ENCODE results near the gene TPPP.
A peak's percentile ranks its signal among the peaks of the same experiment; 100 is the strongest.

Gene TPPP

DNA sequence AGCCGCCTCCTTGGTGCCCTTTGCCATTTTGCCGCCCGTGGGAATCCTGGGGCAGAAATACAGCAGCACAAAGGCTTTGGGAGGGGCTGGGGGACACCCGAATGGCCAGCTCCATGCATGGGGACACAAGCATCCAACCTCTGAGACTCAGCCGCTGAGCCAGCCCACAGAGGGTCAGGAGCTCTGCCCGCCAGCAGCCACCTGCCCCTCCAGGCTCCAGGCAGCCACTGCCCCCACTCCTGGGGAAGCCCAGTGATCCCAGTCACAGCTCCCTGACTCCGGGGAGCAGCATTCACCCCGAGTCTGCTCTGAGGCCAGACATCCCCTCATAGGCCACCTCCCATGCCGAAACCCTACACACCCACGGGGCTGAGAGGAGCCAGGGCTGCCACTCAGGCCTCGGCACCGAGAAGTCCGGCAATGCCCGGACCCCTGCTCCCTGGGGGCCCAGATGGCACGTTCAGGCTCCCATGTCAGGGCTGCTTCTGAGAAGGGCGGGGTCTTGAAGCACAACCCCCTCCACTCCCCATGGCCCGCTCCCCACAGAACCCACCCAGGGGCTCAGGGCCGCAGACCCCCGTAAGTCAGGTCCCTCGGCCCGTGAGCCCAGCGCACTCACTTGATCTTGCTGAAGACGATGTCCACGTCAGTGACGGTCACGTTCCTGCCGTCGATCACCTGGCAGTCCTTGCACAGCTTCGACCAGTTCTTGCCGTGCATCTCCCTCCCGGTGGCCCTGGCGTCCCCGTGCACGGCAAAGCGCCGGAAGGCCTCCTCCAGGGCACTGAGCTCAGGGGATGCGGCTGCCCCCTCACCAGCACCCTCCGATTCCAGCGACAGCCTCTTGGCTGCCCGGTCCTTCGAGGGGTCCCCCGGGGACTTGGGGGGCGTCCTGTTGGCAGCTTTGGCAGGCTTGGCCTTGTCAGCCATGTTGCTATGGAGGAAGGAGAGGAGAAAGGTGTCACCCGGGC is 15.7 kb downstream of the TPPP start:
- DNase-seq (ENCODE audit: low read depth in 3 of 3), result no peak

DNA sequence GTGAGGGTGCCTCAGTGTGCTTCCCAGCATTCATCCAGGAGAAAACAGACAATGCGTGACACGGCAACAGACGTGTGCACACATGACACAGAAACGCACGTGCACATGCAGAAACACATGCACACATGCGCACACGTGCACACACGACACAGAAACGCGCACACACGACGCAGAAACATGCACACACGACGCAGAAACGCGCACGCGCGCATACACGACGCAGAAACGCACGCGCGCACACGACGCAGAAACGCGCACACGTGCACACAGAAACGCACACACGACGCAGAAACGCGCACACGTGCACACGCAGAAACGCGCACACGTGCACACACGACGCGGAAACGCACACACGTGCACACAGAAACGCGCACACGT is 16.5 kb downstream of the TPPP start:
- DNase-seq (ENCODE audit: low read depth in 3 of 3), result no peak

DNA sequence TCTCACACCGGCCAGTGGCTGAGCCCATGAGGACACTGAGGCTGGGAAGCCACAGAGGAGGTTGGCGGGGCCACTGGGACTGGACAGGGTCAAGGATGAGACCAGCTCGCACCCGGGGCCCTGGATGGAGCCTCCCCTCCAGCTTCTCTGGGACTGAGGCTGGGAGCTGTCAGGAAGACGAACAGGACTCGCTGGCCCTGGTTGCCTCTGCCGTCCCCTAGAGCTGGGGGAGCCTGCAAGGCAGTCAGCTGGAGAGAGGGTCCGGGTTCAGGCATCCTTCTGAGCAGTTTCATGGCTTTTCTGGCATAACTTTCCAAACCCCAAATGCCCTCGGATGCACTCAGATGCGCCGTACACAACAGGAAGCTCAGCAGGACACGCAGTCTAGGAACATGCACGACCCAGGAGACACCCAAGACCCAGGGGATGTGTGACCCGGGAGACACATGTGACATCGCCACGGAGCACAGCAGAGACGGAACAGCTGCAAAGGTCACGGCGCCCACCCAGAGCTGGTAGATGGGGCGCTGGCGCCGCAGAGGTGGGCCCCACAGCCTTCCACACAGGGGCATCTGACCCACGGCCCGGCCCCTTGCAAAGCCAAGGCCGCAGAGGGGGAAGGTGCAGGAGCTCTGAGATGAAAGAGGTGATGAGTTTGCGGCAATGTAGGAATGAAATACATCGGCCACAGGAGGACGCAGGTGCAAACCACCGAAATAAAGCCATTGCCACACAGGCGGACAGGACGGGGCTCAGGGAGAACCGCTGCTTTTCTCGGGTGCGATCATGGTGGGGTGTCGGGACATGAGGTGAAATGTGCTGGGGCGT is 17.1 kb downstream of the TPPP start:
- no peak for DNase-seq (ENCODE audit: low read depth in 3 of 3)

DNA sequence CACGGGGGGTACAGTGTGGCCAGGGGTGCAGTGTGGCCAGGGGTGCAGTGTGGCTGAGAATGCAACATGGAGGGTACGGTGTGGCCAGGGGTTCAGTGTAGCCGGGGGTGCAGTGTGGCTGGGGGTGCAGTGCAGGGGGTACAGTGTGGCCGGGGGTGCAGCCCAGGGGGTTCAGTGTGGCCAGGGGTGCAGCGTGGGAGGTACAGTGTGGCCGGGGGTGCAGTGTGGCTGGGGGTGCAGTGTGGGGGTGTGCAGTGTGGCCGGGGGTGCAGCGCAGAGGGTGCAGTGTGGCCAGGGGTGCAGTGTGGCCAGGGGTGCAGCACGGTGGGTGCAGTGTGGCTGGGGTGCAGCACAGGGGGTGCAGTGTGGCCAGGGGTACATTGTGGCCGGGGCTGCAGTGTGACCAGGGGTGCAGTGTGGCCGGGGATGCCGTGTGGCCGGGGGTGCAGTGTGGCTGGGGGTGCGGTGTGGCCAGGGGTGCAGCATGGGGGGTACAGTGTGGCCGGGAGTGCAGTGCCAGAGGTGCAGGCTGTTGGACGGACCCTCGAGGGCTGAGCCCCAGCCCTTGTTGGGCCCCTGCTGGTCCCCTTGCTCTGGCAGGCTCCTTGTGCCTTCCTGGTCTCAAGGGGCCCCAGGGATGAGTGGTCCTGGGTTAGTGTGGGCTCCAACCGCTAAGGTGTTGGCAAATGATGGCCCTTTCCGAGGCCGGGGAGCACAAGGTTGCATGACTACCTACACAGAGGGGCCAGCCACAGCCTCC is 17.9 kb downstream of the TPPP start:
- DNase-seq (ENCODE audit: low read depth in 3 of 3), result no peak

DNA sequence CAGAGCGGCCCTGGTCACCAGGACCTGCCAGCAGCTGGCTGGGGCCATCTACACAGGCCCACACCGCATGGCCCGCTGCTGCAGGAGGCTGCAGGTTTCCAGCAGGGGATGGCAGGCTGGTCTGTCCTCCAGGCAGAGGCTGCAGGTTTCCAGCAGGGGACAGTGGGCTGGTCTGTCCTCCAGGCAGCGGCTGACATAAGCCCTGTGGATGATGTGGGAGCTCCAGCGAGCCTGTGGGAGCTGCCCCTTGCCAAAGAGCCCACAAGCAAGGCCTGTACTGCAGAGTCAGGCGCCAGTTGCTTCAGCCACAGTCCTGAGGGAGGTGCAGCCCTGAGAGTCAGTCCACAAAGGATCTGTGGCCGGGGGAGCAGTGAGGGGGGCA is 18.5 kb downstream of the TPPP start:
- DNase-seq (ENCODE audit: low read depth in 3 of 3), result no peak

DNA sequence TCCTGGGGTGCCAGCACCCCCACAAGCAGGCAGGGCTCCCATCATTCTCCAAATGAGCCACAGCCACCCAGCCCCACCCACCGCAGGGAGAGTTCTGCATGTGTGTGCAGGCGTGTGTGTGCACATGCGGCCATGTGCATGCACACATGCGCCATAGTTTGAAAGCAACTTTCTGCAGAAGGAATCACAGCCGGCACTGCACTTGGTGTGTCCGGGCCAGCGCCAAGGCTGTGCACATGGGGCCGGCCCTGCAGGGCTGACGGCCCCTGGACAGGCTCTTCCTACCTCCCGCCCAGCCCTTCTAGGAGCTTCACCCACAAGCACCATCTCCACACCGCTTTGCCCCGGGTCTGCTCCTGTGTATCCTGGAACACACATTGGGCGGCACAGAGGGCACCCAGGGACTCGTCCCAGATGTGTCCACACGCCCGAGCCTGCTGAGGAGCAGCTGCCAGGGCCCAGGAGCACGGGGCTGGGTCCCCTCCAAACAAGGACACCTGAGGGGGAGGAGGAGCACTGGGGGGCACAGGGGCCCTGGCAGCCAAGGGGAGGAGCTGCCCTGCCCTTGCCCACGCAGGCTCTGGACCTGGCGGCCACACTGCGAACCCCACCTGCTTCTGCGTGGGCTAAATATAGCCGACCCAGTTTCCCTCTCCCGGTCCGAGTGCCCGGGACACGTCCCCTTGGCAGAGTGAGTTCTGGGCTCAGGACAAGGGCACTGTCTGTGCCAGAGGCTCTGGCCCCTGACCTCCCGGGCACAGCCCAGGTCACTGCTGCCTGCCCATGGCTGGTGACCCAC is 19.1 kb downstream of the TPPP start:
- no peak for DNase-seq (ENCODE audit: low read depth in 3 of 3)

DNA sequence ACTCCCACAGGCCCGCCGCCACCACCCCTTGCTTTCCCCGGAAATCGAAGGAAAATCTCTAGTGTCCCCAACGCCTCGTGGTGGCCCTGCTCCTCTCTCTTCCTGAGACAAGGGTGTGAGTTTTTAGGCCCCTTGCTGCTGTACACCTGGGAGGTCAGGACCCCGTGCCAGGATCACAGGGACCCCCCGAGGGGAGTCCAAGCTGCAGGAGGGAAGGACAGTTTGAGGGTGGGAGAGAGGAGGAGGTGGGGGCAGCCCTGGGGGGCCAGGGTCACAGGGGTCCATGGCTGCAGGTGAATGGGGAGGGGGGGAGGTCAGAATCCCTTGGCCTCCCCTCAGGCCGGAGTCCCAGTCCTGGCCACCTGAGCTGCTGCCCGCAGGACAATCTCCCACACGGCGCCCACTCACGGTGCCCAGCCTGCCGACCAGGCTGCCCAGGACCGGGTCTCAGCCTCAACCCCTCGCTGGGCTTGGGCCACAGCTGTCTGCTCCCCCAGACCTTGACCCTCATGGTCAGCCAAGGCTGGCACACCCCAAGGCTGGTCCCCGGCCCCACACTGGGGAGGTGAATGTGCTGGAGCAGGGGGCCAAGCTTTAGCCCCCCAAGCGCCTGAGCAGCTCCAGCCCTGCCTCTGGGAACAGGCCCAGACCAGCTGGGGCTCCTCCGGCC is 19.9 kb downstream of the TPPP start:
- DNase-seq (ENCODE audit: low read depth in 3 of 3), result no peak

DNA sequence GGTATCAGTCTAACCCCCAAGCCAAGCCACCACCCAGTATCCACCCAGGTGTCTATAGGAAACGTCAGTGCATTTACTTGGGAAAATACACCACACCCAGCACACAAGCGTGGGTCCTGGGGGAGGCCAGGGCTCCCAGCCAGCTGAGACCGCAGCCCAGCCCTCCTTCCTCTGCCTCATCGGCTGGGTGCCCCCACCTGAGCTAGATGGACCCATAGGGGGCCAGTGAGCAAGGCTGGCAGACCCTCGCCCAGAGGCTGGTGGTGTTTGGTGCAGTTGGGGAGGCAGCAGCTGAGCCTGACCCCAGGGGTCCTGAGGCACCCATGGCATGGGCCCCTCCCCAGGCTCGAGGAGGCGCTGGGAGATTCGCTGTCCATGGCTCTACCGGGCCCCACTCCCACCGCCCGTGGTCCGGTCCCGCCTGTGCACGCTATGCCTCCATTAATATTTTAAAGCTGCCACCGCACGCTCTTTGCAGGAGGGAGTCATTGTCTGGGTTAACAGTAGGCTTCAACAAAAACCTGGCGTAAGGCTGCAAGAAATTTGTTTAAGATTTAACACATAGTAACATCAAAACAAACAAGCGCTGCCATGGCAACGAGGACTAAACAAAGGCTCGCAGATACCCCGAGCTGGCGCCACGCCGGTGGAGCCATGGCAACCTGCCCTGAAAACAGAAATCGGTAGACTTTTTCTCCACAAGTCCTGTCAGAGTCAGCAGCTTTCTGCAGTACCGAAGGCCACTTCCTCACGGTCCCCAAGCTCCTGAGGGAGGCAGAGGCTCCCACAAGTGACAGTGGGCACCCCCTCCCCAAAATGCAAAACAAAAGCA is 20.6 kb downstream of the TPPP start:
- peak in 1 of 3 experiments; percentile 41 for DNase-seq (ENCODE audit: low read depth in 3 of 3)

DNA sequence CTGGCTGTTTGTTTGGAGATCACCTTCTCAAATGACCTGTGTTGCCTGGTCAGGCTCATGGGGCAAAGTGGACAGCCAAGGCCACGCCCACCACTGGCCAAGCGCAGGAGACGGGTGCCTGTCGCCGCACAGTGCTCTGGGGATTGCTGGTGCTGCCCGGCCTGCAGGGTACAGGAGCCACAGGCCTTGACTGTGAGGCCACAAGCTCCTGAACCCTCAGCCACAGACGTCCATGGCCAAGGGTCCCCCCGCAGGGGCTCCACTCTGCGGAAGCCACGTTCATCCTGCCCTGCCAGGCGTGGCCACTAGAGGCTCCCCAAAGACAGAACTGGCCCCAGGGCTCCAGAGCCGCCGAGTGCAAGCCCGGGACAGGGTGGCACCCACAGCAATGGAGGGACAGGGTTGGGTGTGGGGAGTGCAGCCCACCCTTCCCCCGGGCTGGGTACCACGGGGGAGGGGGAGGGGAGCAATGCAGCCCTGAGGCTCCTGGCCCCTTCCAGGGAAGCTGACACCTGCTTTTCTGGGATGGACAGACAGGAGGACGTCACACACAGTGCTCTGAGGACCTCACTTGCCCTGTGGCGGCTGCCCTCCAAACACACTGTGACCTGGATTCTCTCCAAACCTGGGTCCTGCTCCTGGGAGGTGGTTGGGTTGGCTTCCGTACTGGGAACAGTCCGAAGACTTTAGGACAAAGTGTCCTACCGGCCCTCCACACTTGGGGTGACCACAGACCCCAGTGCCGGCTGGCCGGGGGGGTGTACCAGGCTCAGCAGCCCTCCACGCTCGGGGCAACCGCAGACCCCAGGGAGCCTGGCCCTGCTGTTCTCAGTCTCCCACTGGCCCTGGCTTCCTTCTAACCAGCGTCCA is 21.5 kb downstream of the TPPP start:
- DNase-seq (ENCODE audit: low read depth in 3 of 3), result peak; percentile 41 to 45 (median 41)

DNA sequence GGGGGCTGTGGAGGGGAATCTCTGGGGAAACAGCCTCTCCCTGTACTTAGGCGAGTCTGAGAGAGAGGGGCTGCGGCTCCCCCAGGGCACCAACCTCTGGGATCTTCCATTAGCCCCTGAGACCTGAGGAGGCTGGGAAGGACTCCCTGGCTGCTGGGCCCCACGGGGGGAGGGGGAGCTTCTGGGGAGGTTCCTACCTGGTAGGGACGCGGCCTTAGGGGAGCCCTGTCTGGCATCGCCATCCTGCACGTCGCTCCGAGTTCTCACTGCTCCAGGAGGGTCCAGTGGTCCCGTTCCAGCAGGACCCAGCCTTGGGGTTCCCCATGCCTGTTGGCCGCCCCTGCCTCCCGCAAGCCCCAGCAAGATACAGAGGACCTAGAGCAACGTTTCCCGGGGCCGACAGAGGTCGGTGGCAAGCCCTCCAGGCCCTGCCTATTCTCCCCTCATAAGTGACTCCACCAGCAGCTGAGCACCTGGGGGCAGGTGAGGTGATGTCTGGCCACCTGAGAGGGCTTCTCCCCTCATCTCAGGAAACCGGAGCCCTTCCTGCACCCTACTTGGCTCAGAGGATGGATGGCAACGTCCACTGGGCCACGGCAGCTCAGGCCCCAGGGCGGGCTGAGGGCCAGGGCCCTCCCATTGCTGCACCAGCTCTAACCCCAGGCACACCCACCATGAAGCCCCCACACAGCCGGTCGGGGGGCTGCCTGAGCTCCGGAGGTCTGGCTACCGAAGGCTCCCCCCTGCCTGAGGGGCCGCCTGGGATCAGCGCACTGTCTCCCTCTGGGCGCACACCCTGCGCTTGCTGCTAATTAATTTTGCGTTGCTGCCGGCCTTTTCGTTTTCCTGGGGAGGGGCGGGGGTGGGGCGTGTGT is 22.5 kb downstream of the TPPP start:
- DNase-seq (ENCODE audit: low read depth in 3 of 3), result no peak

DNA sequence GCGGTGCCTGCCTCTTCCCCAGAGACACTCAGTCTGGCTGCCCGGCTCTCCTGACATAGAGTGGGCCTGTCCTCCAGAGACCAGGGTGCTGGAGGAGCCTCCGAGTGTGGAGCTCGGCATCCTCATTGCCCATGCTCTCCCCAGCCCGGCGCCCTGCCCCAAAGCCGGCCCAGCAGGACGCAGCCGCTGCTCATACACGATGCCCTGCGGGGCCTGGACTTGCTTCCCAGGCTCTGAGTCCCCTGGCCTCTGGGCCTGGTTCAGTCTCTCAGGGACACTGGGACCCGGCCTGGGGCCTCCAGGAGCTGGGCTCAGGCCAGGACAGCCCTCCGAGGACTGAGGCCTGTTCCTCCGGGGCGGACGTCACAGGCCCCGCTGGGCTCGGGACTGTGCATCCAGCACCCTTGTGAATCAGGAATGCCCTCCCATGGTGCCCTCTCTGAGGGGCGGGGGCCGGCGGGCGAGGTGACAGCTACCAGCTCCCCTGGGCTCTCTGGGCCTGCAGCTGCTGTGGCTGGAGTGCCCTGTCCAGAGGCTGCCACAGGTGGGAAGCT is 23.2 kb downstream of the TPPP start:
- DNase-seq (ENCODE audit: low read depth in 3 of 3), result no peak

DNA sequence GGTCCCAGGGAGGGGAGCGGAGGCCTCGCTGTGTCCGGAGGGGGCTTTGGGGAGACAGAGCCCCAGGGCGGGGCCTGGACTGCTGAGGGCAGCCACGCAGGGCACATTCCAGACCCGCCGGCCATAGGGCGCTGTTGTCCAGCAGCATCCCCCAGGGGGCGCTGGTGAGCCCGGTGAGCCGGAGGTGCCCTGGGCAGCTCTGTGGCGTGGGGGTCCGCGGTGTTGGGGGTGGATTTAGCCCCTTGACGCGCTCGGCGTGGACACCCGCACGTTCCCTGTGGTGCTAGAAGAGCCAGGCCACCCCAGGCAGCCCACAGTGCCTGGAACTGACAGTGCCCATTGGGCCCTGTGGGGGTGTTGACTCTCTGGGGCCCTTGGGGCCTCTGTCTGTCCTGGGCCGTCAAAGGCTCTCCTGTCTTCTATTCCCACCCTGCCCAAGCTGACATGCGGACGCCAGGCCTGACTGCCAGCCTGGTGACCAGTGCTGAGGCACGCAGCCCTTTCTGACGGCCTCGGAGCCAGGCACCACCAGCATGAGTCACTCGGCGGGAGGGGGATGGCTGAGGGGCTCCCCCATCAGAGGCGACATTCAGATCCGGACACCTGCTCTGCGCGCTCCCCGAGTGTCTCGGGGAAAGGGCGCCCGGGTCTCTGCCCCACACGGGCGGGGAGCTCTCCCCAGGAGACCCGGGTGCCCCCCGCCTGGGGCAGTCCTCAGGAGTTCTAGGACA is 23.9 kb downstream of the TPPP start:
- no peak for DNase-seq (ENCODE audit: low read depth in 3 of 3)

DNA sequence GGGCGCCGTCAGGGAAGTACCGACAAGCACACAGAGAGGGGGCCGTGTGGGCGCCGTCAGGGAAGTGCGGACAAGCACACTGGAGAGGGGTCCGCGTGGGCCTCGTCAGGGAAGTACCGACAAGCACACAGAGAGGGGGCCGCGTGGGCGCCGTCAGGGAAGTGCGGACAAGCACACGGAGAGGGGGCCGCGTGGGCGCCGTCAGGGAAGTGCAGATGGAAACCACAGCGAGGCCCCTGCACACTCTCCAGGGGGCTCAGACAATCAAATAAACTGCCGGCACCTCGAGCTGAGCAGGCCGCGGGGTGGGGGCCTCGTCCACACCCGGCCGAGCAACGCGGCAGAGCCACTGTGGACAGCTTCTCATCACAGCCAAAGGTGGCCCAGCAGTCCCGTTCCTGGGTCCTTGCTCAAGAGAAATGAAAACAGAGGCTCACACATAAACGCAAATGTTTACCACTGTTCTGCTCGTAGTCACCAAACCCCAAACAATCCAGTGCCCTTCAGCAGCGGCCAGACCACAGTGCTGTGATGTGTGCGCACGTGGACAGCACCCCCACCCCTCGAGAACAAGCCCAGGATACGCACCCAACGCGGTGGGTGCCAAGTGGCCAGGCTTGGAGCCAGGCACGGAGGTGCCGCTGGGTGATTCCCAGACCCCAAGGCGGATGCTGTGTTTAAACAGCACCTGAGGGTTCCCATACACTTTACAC is 24.7 kb downstream of the TPPP start:
- no peak for DNase-seq (ENCODE audit: low read depth in 3 of 3)

DNA sequence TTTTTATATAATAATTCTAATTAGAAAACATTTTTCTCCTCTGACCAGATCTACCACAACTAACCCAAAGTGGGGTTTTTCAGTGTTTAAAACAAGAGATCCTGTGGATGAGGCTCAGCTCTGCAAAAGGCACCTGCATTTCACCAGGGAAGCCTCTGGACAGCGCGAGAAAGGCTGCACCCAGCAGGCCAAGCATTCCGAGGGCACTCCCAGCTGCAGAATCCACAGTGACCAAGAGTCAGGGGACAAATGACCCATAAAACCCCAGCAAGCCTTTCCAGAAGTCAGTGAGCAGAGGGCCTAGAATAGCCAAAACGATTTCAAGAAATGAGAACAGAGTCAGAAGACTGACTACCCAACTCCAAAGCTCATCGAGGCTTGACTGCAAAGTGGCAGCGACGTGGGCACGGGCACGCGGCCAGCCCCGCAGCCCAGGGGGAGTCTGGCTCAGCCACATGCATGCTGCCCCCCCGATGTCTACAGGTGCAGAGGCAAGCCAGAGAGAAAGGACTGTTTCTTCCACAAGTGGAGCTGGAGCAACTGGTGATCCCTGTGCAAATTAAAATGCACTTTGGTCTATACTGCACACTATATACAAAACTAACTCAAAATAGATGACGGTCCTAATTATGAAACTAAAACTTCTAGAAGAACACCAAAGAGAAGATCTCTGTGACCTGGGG is 26.2 kb downstream of the TPPP start:
- no peak for DNase-seq (ENCODE audit: low read depth in 3 of 3)

DNA sequence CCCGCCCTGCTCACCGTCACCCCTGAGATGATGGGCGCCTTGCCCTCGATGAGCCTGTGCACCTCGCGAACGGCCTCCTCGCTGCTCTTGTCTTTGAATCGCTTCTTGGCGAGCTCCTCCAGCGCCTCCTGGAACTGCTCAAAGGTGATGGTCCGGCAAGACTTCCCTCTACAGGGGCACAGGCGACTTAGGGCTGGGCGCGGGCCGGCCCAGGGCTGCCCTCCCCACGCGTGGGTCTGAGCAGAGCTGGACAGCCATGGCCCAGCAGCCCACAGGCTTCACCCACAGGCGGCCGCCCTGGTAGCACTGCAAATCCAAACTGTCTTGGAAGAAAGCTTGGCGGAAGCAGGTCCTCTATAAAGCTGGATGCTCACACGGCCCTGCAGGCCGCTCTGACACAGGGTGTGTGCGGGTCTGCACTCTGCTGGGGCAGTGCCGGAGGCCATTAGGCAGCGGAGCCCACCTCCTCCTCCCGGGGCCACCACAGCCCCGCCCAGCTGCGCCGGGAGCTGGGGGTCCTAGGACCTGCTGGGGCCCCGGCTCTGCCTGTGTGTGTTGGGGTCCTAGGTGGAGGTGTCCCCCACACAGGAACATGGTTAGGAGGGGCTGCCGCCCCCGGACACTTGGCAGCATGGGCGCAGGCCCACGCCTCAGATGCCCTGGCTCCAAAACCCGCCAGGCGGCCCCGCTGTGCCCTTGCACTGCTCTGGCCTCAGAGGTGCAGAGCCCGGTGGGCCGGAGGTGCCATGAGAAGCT is 27.0 kb downstream of the TPPP start:
- no peak for DNase-seq (ENCODE audit: low read depth in 3 of 3)

Measured in stimulated activated CD4-positive, alpha-beta T cell treated with anti-CD3 and anti-CD28 coated beads, TNF-alpha, amount 100 ng/mL, for 4 hours (primary cell).